ENCODE data around the gene VPS11. TPM values are rescaled to one million over a fixed set of nuclear protein-coding genes. Genes with fewer than 3 reads are reported as not detected.

VPS11 gene
- polyA plus RNA-seq, 2 of the 4 experiments (the other 2 are of a cell fraction), result 4.6 to 12.0 TPM

DNA sequence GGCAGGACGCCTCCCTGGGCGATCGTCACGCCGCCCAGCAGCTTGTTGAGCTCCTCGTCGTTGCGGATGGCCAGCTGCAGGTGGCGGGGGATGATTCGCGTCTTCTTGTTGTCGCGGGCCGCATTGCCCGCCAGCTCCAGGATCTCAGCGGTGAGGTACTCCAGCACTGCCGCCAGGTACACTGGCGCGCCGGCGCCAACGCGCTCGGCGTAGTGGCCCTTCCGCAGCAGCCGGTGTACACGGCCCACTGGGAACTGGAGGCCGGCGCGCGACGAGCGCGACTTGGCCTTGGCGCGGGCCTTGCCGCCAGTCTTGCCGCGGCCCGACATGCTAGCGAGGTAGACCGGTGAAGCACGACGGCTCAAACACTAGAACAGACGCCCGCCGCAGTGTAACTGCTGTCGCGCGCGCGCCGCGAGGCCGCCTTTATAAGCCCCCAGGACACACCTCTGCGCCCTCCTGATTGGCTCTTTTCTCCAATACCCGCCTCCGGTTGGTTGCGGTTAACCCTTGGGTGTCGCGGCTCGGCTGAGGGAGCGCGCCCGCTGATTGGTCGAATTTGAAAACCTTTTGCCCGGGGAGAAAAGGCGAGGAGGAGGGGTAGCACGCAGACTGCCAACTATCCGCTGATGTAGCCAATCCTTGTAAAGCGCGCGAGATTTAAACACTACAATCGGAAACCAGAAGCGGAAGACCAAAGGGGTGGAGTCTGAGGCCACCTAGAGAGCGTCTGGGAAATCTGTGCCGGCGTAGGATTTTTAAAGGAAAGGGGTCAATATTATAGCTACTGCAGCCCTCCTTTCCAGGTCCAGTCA lies 27.7 kb downstream of the VPS11 start (continued):
- TF ChIP-seq REST (IDR thresholded peaks at IDR 0.05) (peak; percentile 34; the same call in 1 of the 2 replicates), SREBF2 (IDR thresholded peaks at IDR 0.05) (no peak), ZC3H11A (IDR thresholded peaks at IDR 0.05) (no peak), FOSB (CRISPR knock-in tag; IDR thresholded peaks at IDR 0.05) (no peak), HDAC2 (IDR thresholded peaks at IDR 0.05) (no peak), FOSL2 (IDR thresholded peaks at IDR 0.05) (no peak), FOSL2 (CRISPR knock-in tag; IDR thresholded peaks at IDR 0.05) (no peak), CBX2 (IDR thresholded peaks at IDR 0.05; ENCODE audit: borderline replicate concordance, low read depth) (no peak)

DNA sequence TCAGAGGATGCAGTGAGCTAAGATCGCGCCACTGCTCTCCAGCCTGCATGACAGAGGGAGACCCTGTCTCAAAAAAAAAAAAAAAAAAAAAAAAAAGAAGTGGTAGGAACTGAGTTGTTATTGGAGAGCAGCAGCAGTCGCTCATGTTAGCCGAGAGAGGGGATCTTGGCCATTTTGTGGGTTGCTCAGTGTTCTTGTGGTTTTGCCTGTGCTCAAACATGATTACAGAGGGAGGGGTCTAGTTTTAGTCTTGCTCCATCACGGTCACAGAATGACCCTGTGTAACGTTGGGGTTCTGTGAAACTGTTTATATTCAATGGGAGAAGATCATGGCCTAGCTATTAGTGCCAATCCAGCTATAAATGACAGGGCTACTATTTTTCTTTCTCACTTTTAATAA lies 32.1 kb downstream of the VPS11 start:
- FAIRE-seq, result no peak
- ChIA-PET CTCF (interaction anchor here (0.6 to 1.4 kb wide), 11 partner anchors 9 to 97 kb away, joined by 3 to 9 read pairs (median 3); partner anchors contain the start of gene VPS11), POLR2A (interaction anchor here (0.7 kb wide), 1 partner anchor 70 kb away, joined by 3 read pairs; no protein-coding TSS in a partner anchor)
- TF ChIP-seq, protein P1, sequence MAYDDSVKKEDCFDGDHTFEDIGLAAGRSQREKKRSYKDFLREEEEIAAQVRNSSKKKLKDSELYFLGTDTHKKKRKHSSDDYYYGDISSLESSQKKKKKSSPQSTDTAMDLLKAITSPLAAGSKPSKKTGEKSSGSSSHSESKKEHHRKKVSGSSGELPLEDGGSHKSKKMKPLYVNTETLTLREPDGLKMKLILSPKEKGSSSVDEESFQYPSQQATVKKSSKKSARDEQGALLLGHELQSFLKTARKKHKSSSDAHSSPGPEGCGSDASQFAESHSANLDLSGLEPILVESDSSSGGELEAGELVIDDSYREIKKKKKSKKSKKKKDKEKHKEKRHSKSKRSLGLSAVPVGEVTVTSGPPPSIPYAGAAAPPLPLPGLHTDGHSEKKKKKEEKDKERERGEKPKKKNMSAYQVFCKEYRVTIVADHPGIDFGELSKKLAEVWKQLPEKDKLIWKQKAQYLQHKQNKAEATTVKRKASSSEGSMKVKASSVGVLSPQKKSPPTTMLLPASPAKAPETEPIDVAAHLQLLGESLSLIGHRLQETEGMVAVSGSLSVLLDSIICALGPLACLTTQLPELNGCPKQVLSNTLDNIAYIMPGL (CRISPR knock-in tag; IDR thresholded peaks at IDR 0.05; ENCODE audit: borderline replicate concordance), result no peak
- TF ChIP-seq REST (IDR thresholded peaks at IDR 0.05) (no peak), MYC (IDR thresholded peaks at IDR 0.05; ENCODE audit: borderline replicate concordance, low read length) (no peak), CBX8 (IDR thresholded peaks at IDR 0.05) (no peak), BCL3 (IDR thresholded peaks at IDR 0.05) (no peak), NR3C1 (IDR thresholded peaks at IDR 0.05) (no peak), RAD21 (conservative IDR thresholded peaks at IDR 0.05 in 1 of 2, IDR thresholded peaks at IDR 0.05 in 1 of 2) (no peak), NPAS2 (CRISPR knock-in tag; IDR thresholded peaks at IDR 0.05; ENCODE audit: borderline replicate concordance) (no peak), EHF (CRISPR knock-in tag; IDR thresholded peaks at IDR 0.05) (no peak), ZSCAN20 (CRISPR knock-in tag; IDR thresholded peaks at IDR 0.05) (no peak), RCOR1 (IDR thresholded peaks at IDR 0.05; ENCODE audit: low read depth, low read length) (no peak)
- Histone ChIP-seq H3K9me3 (no peaks in the 10 kb centered on the region), H3K4me1 (peaks cover 26% of the 10 kb centered on the region), H3K27ac (no peak overlapping the region), H3K4me2 (peak overlapping the region; percentile 99), H3K4me3 (no peak overlapping the region)
- ATAC-seq, result no peak
- WGBS (ENCODE audit: missing lambda C conversion rate), result 72% methylated on average over 6 of the region's 6 CpGs
- DNase-seq (ENCODE audit: low read depth in 1 of 2, low spot score in 1 of 2), result no peak
